Neural progenitor cell (in vitro differentiated cells): ENCODE data around the gene MN1. TPM values are rescaled to one million over a fixed set of nuclear protein-coding genes. Genes with fewer than 3 reads are reported as not detected.

ENCODE experiments used
- DNase-seq: peaks from one replicate; pipeline ENCODE4 v3.0.0-alpha.2; 2016; ENCODE audit warnings: low spot score
- H2AFZ ChIP-seq: fragments of 200-600 bp; sonication (generic); replicated peaks from 2 replicates; pipeline ENCODE4 v1.6.1; 2016; ENCODE audit warnings: antibody characterized with exemption
- H3F3A ChIP-seq: fragments of 200-600 bp; sonication (generic); 2 replicates; pipeline ENCODE4 v1.6.1; 2016; ENCODE audit warnings: antibody characterized with exemption, low read depth
- H3K27ac ChIP-seq: fragments of 200-600 bp; sonication (generic); 2 replicates; pipeline ENCODE4 v1.5.1; 2016; ENCODE audit warnings: mild to moderate bottlenecking
- H3K27me3 ChIP-seq: fragments of 200-600 bp; sonication (generic); 2 replicates; pipeline ENCODE4 v1.6.1; 2016; ENCODE audit warnings: mild to moderate bottlenecking, moderate library complexity
- H3K36me3 ChIP-seq: fragments of 200-600 bp; sonication (generic); 2 replicates; pipeline ENCODE4 v1.5.1; 2016
- H3K4me1 ChIP-seq: fragments of 200-600 bp; sonication (generic); 2 replicates; pipeline ENCODE4 v1.6.1; 2016; ENCODE audit warnings: mixed run types
- H3K4me2 ChIP-seq: fragments of 200-600 bp; sonication (generic); 2 replicates; pipeline ENCODE4 v1.6.1; 2016
- H3K4me3 ChIP-seq: fragments of 200-600 bp; sonication (generic); 2 replicates; pipeline ENCODE4 v1.5.1; 2016
- H3K79me2 ChIP-seq: fragments of 200-600 bp; sonication (generic); 2 replicates; pipeline ENCODE4 v1.6.1; 2016; ENCODE audit warnings: low read depth
- H3K9ac ChIP-seq: fragments of 200-600 bp; sonication (generic); 2 replicates; pipeline ENCODE4 v1.6.1; 2016
- H3K9me3 ChIP-seq: fragments of 200-600 bp; sonication (generic); 2 replicates; pipeline ENCODE4 v1.5.1; 2016; ENCODE audit warnings: low read depth
- H4K20me1 ChIP-seq: fragments of 200-600 bp; sonication (generic); 2 replicates; pipeline ENCODE4 v1.6.1; 2016; ENCODE audit warnings: low read depth
- H3K27ac Mint-ChIP-seq: 3 replicates; pipeline ENCODE4 v1.8.0; 2021; ENCODE audit warnings: mixed read lengths
- H3K27me3 Mint-ChIP-seq: 2 replicates; pipeline ENCODE4 v1.8.0; 2022; ENCODE audit warnings: low read depth, mild to moderate bottlenecking, inconsistent platforms, moderate library complexity, mixed read lengths; ENCODE audit not compliant: insufficient read depth
- H3K36me3 Mint-ChIP-seq: 3 replicates; pipeline ENCODE4 v1.8.0; 2021; ENCODE audit warnings: mixed read lengths
- H3K4me1 Mint-ChIP-seq: 3 replicates; pipeline ENCODE4 v1.8.0; 2021; ENCODE audit warnings: mixed read lengths
- H3K4me3 Mint-ChIP-seq: 3 replicates; pipeline ENCODE4 v1.8.0; 2021; ENCODE audit warnings: mild to moderate bottlenecking, moderate library complexity, mixed read lengths
- H3K9me3 Mint-ChIP-seq: 3 replicates; pipeline ENCODE4 v1.8.0; 2020; ENCODE audit warnings: mixed read lengths
- CTCF ChIP-seq: fragments of 200-600 bp; sonication (generic); IDR thresholded peaks from 2 replicates; pipeline ENCODE4 v1.5.1; 2017; ENCODE audit warnings: antibody characterized with exemption, mild to moderate bottlenecking
- EZH2 ChIP-seq: fragments of 200-600 bp; sonication (generic); IDR thresholded peaks from 2 replicates; pipeline ENCODE4 v1.6.1; 2017; ENCODE audit warnings: antibody characterized with exemption, mild to moderate bottlenecking, moderate library complexity
- EZH2phosphoT487 ChIP-seq: fragments of 200-600 bp; sonication (generic); IDR thresholded peaks from 2 replicates; pipeline ENCODE4 v1.6.1; 2017; ENCODE audit warnings: antibody characterized with exemption
- total RNA-seq: library from RNA; depleted of rRNA; stranded (reverse); fragments of >200 nt; gene quantifications from 2 replicates; pipeline ENCODE4 v1.2.3, GENCODE V29; 2015; ENCODE audit warnings: low replicate concordance

The MN1 gene
- total RNA-seq, 1 donor from 2014 or later: 13.3 TPM

GRCh38 chr22:27790376-27791158 lies 11.0 kb downstream of the MN1 start:
- H2AFZ ChIP-seq: no peak overlapping the region
- Mint-ChIP-seq H3K4me1 (peaks cover 92% of the 10 kb centered on the region), H3K9me3 (no peaks in the 10 kb centered on the region), H3K4me3 (peak overlapping the region; percentile 76), H3K36me3 (peaks cover 21% of the 10 kb centered on the region), H3K27ac (peak overlapping the region; percentile 90), H3K27me3 (peaks cover 4% of the 10 kb centered on the region)
- TF ChIP-seq EZH2phosphoT487 (no peak), CTCF (no peak), EZH2 (no peak)
- H3K9me3 ChIP-seq: no peaks in the 10 kb centered on the region
- H3K4me3 ChIP-seq: peak overlapping the region; percentile 13
- peaks cover 69% of the 10 kb centered on the region for H3K4me1 ChIP-seq
- DNase-seq: peak; percentile 46
- H3K36me3 ChIP-seq: peaks cover 7% of the 10 kb centered on the region
- no peak overlapping the region for H3K9ac ChIP-seq
- H3K27me3 ChIP-seq: peaks cover 2% of the 10 kb centered on the region
- peaks cover 100% of the 10 kb centered on the region for H4K20me1 ChIP-seq
- peak overlapping the region; percentile 75 for H3K4me2 ChIP-seq
- no peak overlapping the region for H3K27ac ChIP-seq
- H3K79me2 ChIP-seq: peaks cover 100% of the 10 kb centered on the region
- peaks cover 40% of the 10 kb centered on the region for H3F3A ChIP-seq

GRCh38 chr22:27788500-27789288 lies 12.9 kb downstream of the MN1 start:
- H3K4me1 ChIP-seq: peaks cover 69% of the 10 kb centered on the region
- Mint-ChIP-seq H3K4me1 (peaks cover 92% of the 10 kb centered on the region), H3K9me3 (no peaks in the 10 kb centered on the region), H3K4me3 (peak overlapping the region; percentile 3), H3K36me3 (peaks cover 23% of the 10 kb centered on the region), H3K27me3 (peaks cover 2% of the 10 kb centered on the region), H3K27ac (peak overlapping the region; percentile 69)
- H3K9me3 ChIP-seq: no peaks in the 10 kb centered on the region
- H3K9ac ChIP-seq: no peak overlapping the region
- TF ChIP-seq EZH2phosphoT487 (no peak), CTCF (no peak), EZH2 (no peak)
- peaks cover 100% of the 10 kb centered on the region for H3K79me2 ChIP-seq
- no peaks in the 10 kb centered on the region for H3K27me3 ChIP-seq
- no peak for DNase-seq
- H3K4me3 ChIP-seq: no peak overlapping the region
- H3K36me3 ChIP-seq: peaks cover 3% of the 10 kb centered on the region
- H3K27ac ChIP-seq: no peak overlapping the region
- peaks cover 98% of the 10 kb centered on the region for H4K20me1 ChIP-seq
- H3K4me2 ChIP-seq: no peak overlapping the region
- H2AFZ ChIP-seq: no peak overlapping the region
- peaks cover 38% of the 10 kb centered on the region for H3F3A ChIP-seq

- no peak for TF ChIP-seq EZH2phosphoT487
- TF ChIP-seq CTCF: no peak
- no peak for TF ChIP-seq EZH2
- Histone ChIP-seq H3F3A (peaks cover 39% of the 10 kb centered on the region), H3K27ac (peak overlapping the region; percentile 21), H3K36me3 (no peaks in the 10 kb centered on the region), H3K4me2 (no peak overlapping the region), H3K79me2 (peaks cover 100% of the 10 kb centered on the region), H2AFZ (no peak overlapping the region), H3K9me3 (no peaks in the 10 kb centered on the region), H3K4me1 (peaks cover 55% of the 10 kb centered on the region), H4K20me1 (peaks cover 97% of the 10 kb centered on the region), H3K27me3 (no peaks in the 10 kb centered on the region), H3K4me3 (no peak overlapping the region), H3K9ac (no peak overlapping the region)
- Mint-ChIP-seq H3K27me3 (peaks cover 2% of the 10 kb centered on the region), H3K36me3 (peaks cover 25% of the 10 kb centered on the region), H3K4me3 (peak overlapping the region; percentile 21), H3K9me3 (no peaks in the 10 kb centered on the region), H3K4me1 (peaks cover 82% of the 10 kb centered on the region), H3K27ac (peak overlapping the region; percentile 11)
- DNase-seq: no peak
Measured at GRCh38 chr22:27786965-27787364, 14.6 kb downstream of the MN1 start.
